H9 (cell line): Measurements from ENCODE around the gene DPH1. TPM values are rescaled to one million over a fixed set of nuclear protein-coding genes. Genes with fewer than 3 reads are reported as not detected.

Experiments used
- DNase-seq: peaks from one replicate; pipeline ENCODE4 v3.0.0-alpha.2; 2017
- H2AFZ ChIP-seq: one replicate; pipeline ENCODE4 v1.6.1; 2013; ENCODE audit warnings: mild to moderate bottlenecking, low read length, control low read depth, moderate library complexity
- H2AK5ac ChIP-seq: 2 replicates; pipeline ENCODE4 v1.6.1; 2013; ENCODE audit warnings: low read length, control low read depth, mixed read lengths; ENCODE audit not compliant: insufficient read length
- H2BK120ac ChIP-seq: one replicate; pipeline ENCODE4 v1.6.1; 2013; ENCODE audit warnings: low read depth, mild to moderate bottlenecking, low read length, control low read depth, inconsistent platforms; ENCODE audit not compliant: poor library complexity, severe bottlenecking
- H2BK12ac ChIP-seq: 2 replicates; pipeline ENCODE4 v1.6.1; 2013; ENCODE audit warnings: low read length, control low read depth, mixed read lengths, low read depth; ENCODE audit not compliant: insufficient read length
- H2BK15ac ChIP-seq: 2 replicates; pipeline ENCODE4 v1.6.1; 2013; ENCODE audit warnings: low read depth, low read length, control low read depth
- H2BK20ac ChIP-seq: one replicate; pipeline ENCODE4 v1.6.1; 2013; ENCODE audit warnings: low read depth, mild to moderate bottlenecking, low read length, control low read depth, inconsistent platforms; ENCODE audit not compliant: poor library complexity, severe bottlenecking
- H2BK5ac ChIP-seq: 2 replicates; pipeline ENCODE4 v1.6.1; 2013; ENCODE audit warnings: low read length, control low read depth, mixed read lengths; ENCODE audit not compliant: insufficient read length
- H3K14ac ChIP-seq: 2 replicates; pipeline ENCODE4 v1.6.1; 2013; ENCODE audit warnings: low read length, control low read depth; ENCODE audit not compliant: insufficient read depth
- H3K18ac ChIP-seq: 2 replicates; pipeline ENCODE4 v1.6.1; 2013; ENCODE audit warnings: low read depth, mild to moderate bottlenecking, mixed read lengths, low read length, control low read depth; ENCODE audit not compliant: insufficient read length
- H3K23ac ChIP-seq: 2 replicates; pipeline ENCODE4 v1.6.1; 2013; ENCODE audit warnings: low read length, control low read depth, mixed read lengths, low read depth; ENCODE audit not compliant: insufficient read length
- H3K23me2 ChIP-seq: 2 replicates; pipeline ENCODE4 v1.6.1; 2013; ENCODE audit warnings: low read depth, mild to moderate bottlenecking, mixed read lengths, low read length, control low read depth; ENCODE audit not compliant: insufficient read length, poor library complexity, severe bottlenecking
- H3K27ac ChIP-seq: 2 replicates; pipeline ENCODE4 v1.5.1; 2013; ENCODE audit warnings: low read length, control low read depth, mixed read lengths, low read depth; ENCODE audit not compliant: insufficient read length
- H3K27me3 ChIP-seq: 2 replicates; pipeline ENCODE4 v1.6.1; 2013; ENCODE audit warnings: low read length, control low read depth, inconsistent platforms; ENCODE audit not compliant: insufficient read depth
- H3K4ac ChIP-seq: 2 replicates; pipeline ENCODE4 v1.6.1; 2013; ENCODE audit warnings: low read depth, mild to moderate bottlenecking, control low read depth, inconsistent platforms, low read length, moderate library complexity
- H3K4me1 ChIP-seq: 2 replicates; pipeline ENCODE4 v1.6.1; 2013; ENCODE audit warnings: low read length, control low read depth, inconsistent platforms; ENCODE audit not compliant: insufficient read depth
- H3K4me2 ChIP-seq: 2 replicates; pipeline ENCODE4 v1.6.1; 2013; ENCODE audit warnings: low read length, control low read depth, mixed read lengths; ENCODE audit not compliant: insufficient read length, insufficient read depth
- H3K56ac ChIP-seq: 2 replicates; pipeline ENCODE4 v1.6.1; 2013; ENCODE audit warnings: low read depth, mild to moderate bottlenecking, mixed read lengths, low read length, control low read depth; ENCODE audit not compliant: insufficient read length
- H3K79me1 ChIP-seq: 2 replicates; pipeline ENCODE4 v1.6.1; 2013; ENCODE audit warnings: low read depth, mild to moderate bottlenecking, moderate library complexity, low read length, control low read depth, inconsistent platforms; ENCODE audit not compliant: insufficient read depth, poor library complexity, severe bottlenecking
- H3K79me2 ChIP-seq: 2 replicates; pipeline ENCODE4 v1.6.1; 2013; ENCODE audit warnings: low read length, control low read depth, inconsistent platforms; ENCODE audit not compliant: insufficient read depth
- H3K9ac ChIP-seq: 2 replicates; pipeline ENCODE4 v1.6.1; 2013; ENCODE audit warnings: low read length, control low read depth, mixed read lengths; ENCODE audit not compliant: insufficient read length; ENCODE audit errors: extremely low read depth
- H3K9me3 ChIP-seq: one replicate; pipeline ENCODE4 v1.6.1; 2013; ENCODE audit warnings: low read depth, low read length, inconsistent platforms; ENCODE audit not compliant: control insufficient read depth
- H3T11ph ChIP-seq: one replicate; pipeline ENCODE4 v1.6.1; 2013; ENCODE audit warnings: mild to moderate bottlenecking, low read length, control low read depth, inconsistent platforms
- H4K20me1 ChIP-seq: one replicate; pipeline ENCODE4 v1.6.1; 2013; ENCODE audit not compliant: control insufficient read depth, insufficient read length, insufficient read depth
- H4K5ac ChIP-seq: 2 replicates; pipeline ENCODE4 v1.6.1; 2013; ENCODE audit warnings: low read depth, mild to moderate bottlenecking, mixed read lengths, low read length, control low read depth; ENCODE audit not compliant: insufficient read length
- H4K8ac ChIP-seq: replicated peaks from 2 replicates; pipeline ENCODE4 v1.6.1; 2013; ENCODE audit warnings: low read length, control low read depth, mixed read lengths, low read depth; ENCODE audit not compliant: insufficient read length
- H4K91ac ChIP-seq: 2 replicates; pipeline ENCODE4 v1.6.1; 2013; ENCODE audit warnings: low read depth, mild to moderate bottlenecking, moderate library complexity, mixed read lengths, low read length, control low read depth; ENCODE audit not compliant: insufficient read length
- H3K27ac Mint-ChIP-seq, 3 experiments: 2 replicates in 2 of 3; 3 replicates in 1 of 3; pipeline ENCODE4 v1.8.0; 2020 to 2021; ENCODE audit warnings: mixed read lengths in 3 of 3, mild to moderate bottlenecking in 1 of 3, moderate library complexity in 1 of 3
- H3K27me3 Mint-ChIP-seq: 2 replicates; pipeline ENCODE4 v1.8.0; 2021; ENCODE audit warnings: low read depth, mild to moderate bottlenecking, moderate library complexity, mixed read lengths
- H3K36me3 Mint-ChIP-seq, 3 experiments: 2 replicates in 2 of 3; 3 replicates in 1 of 3; pipeline ENCODE4 v1.8.0; 2020 to 2021; ENCODE audit warnings: low read depth in 3 of 3, mixed read lengths in 3 of 3; ENCODE audit not compliant: insufficient read depth in 1 of 3
- H3K4me1 Mint-ChIP-seq, 2 experiments: 2 replicates each; pipeline ENCODE4 v1.8.0; 2020; ENCODE audit warnings: mixed read lengths in 2 of 2
- H3K4me3 Mint-ChIP-seq, 2 experiments: 2 replicates in 1 of 2; 3 replicates in 1 of 2; pipeline ENCODE4 v1.8.0; 2020 to 2021; ENCODE audit warnings: mild to moderate bottlenecking in 2 of 2, mixed read lengths in 2 of 2, moderate library complexity in 1 of 2
- H3K9me3 Mint-ChIP-seq, 2 experiments: 2 replicates in 1 of 2; 3 replicates in 1 of 2; pipeline ENCODE4 v1.8.0; 2020; ENCODE audit warnings: mild to moderate bottlenecking in 2 of 2, mixed read lengths in 2 of 2, moderate library complexity in 1 of 2
- WGBS: extraction: QIAGEN DNeasy Blood & Tissue Kit; methylation state at CpG from one replicate; pipeline ENCODE4 v1.1.7; 2013; ENCODE audit warnings: missing lambda C conversion rate, low lambda C conversion rate, mixed read lengths; ENCODE audit not compliant: insufficient read length; ENCODE audit errors: extremely low coverage; 5-methylcytosine and 5-hydroxymethylcytosine counted together
- total RNA-seq: library from RNA; stranded (reverse); gene quantifications from 2 replicates; pipeline ENCODE4 v1.2.1, GENCODE V29; 2021
- TF ChIP-seq, protein P1 (sequence below): fragments of 200-600 bp; sonication (generic); conservative IDR thresholded peaks from 3 replicates; pipeline ENCODE4 v1.8.0; 2021; ENCODE audit warnings: antibody characterized with exemption, mild to moderate bottlenecking

DPH1 gene
- total RNA-seq, 1 experiment from 2014 or later, result 27.5 TPM

DNA sequence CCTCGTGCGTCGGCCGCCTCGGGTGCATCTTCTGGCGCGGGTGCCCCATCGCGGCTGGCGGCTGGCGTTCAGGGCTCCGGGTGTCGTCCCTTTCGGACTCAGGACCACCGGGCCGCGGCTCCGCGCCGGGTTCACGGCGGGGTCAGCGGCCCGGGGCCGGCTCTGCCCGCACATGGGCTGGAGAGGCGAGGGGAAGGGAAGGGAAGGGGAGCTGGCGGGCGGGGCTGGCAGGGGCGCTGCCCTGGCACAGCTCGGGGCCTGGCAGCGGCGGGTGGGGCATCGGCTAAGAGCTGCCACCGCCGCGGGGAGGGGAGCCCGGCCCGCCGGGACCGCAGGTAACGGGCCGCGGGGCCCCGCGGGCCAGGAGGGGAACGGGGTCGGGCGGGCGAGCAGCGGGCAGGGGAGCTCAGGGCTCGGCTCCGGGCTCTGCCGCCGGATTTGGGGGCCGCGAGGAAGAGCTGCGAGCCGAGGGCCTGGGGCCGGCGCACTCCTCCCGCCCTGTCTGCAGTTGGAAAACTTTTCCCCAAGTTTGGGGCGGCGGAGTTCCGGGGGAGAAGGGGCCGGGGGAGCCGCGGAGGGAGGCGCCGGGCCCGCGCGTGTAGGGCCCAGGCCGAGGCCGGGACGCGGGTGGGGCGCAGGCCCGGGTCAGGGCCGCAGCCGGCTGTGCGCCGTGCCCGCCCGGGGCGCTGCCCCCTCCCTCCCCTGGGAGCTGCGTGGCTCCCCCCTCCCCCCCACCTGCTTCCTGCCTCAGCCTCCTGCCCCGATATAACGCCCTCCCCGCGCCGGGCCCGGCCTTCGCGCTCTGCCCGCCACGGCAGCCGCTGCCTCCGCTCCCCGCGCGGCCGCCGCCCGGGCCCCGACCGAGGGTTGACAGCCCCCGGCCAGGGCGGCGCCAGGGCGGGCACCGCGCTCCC, 25.6 kb downstream of the DPH1 start:
- Histone ChIP-seq H3K79me1 (no peaks in the 10 kb centered on the region), H3K27ac (no peak overlapping the region), H3K79me2 (no peaks in the 10 kb centered on the region), H3K56ac (no peak overlapping the region), H3K4me1 (no peaks in the 10 kb centered on the region), H3K4ac (no peak overlapping the region), H4K5ac (no peak overlapping the region), H2BK120ac (no peak overlapping the region), H2BK20ac (no peak overlapping the region), H3K9ac (no peak overlapping the region), H2BK12ac (no peak overlapping the region), H3K18ac (no peak overlapping the region), H3T11ph (no peak overlapping the region), H2BK5ac (no peak overlapping the region), H2AFZ (no peak overlapping the region), H3K4me2 (peak overlapping the region; percentile 51), H4K8ac (no peak overlapping the region), H3K9me3 (no peaks in the 10 kb centered on the region), H3K27me3 (peaks cover 61% of the 10 kb centered on the region), H3K23ac (no peak overlapping the region), H4K91ac (no peak overlapping the region), H4K20me1 (peaks cover 4% of the 10 kb centered on the region), H3K14ac (no peak overlapping the region), H2BK15ac (no peak overlapping the region; the same call in 1 of the 2 replicates), H2AK5ac (no peak overlapping the region), H3K23me2 (peaks cover 9% of the 10 kb centered on the region)
- Mint-ChIP-seq H3K27me3 (peaks cover 78% of the 10 kb centered on the region), H3K4me3 (no peak overlapping the region; a peak in 1 of 5 replicates), H3K36me3 (peaks cover 0 to 2% (median 1%) of the 10 kb centered on the region in 3 experiments; a peak in 5 of 7 replicates), H3K9me3 (no peaks in the 10 kb centered on the region), H3K27ac (no peak overlapping the region), H3K4me1 (peaks cover 10 to 13% of the 10 kb centered on the region in 2 experiments)
- TF ChIP-seq, protein P1, sequence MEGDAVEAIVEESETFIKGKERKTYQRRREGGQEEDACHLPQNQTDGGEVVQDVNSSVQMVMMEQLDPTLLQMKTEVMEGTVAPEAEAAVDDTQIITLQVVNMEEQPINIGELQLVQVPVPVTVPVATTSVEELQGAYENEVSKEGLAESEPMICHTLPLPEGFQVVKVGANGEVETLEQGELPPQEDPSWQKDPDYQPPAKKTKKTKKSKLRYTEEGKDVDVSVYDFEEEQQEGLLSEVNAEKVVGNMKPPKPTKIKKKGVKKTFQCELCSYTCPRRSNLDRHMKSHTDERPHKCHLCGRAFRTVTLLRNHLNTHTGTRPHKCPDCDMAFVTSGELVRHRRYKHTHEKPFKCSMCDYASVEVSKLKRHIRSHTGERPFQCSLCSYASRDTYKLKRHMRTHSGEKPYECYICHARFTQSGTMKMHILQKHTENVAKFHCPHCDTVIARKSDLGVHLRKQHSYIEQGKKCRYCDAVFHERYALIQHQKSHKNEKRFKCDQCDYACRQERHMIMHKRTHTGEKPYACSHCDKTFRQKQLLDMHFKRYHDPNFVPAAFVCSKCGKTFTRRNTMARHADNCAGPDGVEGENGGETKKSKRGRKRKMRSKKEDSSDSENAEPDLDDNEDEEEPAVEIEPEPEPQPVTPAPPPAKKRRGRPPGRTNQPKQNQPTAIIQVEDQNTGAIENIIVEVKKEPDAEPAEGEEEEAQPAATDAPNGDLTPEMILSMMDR, result no peak
- no peak for DNase-seq
- WGBS, result no CpG with 5 or more reads among the region's 113 CpGs
